HG02943 (cell line): ENCODE results near the gene MFAP2.

Source experiments
- ATAC-seq: cut with Tn5 transposase; IDR thresholded peaks from one replicate; pipeline ENCODE4 v1.9.1; 2021; ENCODE audit warnings: mild to moderate bottlenecking, low read depth, moderate library complexity; ENCODE audit not compliant: unreplicated experiment

Gene MFAP2

GRCh38 chr1:17008208-17008855 lies 27.9 kb upstream of the MFAP2 start:
- ATAC-seq: no peak

- ATAC-seq: no peak
These were observed 26.7 kb upstream of the MFAP2 start for GRCh38 chr1:17007121-17007520.

- ATAC-seq: no peak
These were observed 24.9 kb upstream of the MFAP2 start for GRCh38 chr1:17005365-17005740.

GRCh38 chr1:17004466-17005364 lies 24.3 kb upstream of the MFAP2 start:
- ATAC-seq: no peak

GRCh38 chr1:17002524-17002902 lies 22.1 kb upstream of the MFAP2 start:
- no peak for ATAC-seq

GRCh38 chr1:17001760-17002523 lies 21.5 kb upstream of the MFAP2 start:
- no peak for ATAC-seq

GRCh38 chr1:16999863-17000262 lies 19.4 kb upstream of the MFAP2 start:
- no peak for ATAC-seq

- ATAC-seq: no peak
These were observed 18.2 kb upstream of the MFAP2 start for GRCh38 chr1:16998589-16998988.

- no peak for ATAC-seq
These were observed 16.4 kb upstream of the MFAP2 start for GRCh38 chr1:16996845-16997244.

- ATAC-seq: no peak
These were observed 13.2 kb upstream of the MFAP2 start for GRCh38 chr1:16993521-16994038.

- ATAC-seq: no peak
These were observed 12.3 kb upstream of the MFAP2 start for GRCh38 chr1:16992675-16993074.

GRCh38 chr1:16992102-16992501 lies 11.7 kb upstream of the MFAP2 start:
- ATAC-seq: no peak

- no peak for ATAC-seq
These were observed 11.2 kb upstream of the MFAP2 start for GRCh38 chr1:16991571-16991970.

- ATAC-seq: no peak
These were observed 9.4 kb upstream of the MFAP2 start for GRCh38 chr1:16989676-16990391.

- ATAC-seq: no peak
These were observed 7.8 kb upstream of the MFAP2 start for GRCh38 chr1:16988210-16988609.

GRCh38 chr1:16986962-16987361 lies 6.5 kb upstream of the MFAP2 start:
- no peak for ATAC-seq

- ATAC-seq: no peak
These were observed 6.1 kb upstream of the MFAP2 start for GRCh38 chr1:16986560-16986959.

GRCh38 chr1:16986113-16986512 lies 5.7 kb upstream of the MFAP2 start:
- no peak for ATAC-seq

- no peak for ATAC-seq
These were observed 4.3 kb upstream of the MFAP2 start for GRCh38 chr1:16984717-16985116.

GRCh38 chr1:16983649-16984048 lies 3.2 kb upstream of the MFAP2 start:
- ATAC-seq: no peak
